Measurements from ENCODE around the gene EVA1B.

The EVA1B gene

DNA sequence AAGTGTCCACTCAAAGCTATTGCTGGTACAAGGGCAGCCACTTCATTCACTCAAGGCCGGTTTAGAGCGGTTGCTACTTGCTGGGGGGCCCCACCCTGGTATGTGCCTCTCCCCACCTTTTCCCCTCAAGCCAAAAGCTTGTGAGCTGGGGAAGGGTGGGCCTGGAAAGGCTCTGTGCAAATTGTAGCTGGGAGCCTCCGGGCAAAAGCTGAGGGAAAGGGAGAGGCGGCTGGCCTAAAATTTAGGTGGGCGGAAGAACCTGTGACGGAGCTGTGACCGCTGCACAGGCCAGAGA lies 17.6 kb downstream of the EVA1B start:
- H3K4me3 ChIP-seq (ENCODE audit: low read length) = no peak overlapping the region
- no peak for DNase-seq (ENCODE audit: low read depth)
- TF ChIP-seq, protein P1, sequence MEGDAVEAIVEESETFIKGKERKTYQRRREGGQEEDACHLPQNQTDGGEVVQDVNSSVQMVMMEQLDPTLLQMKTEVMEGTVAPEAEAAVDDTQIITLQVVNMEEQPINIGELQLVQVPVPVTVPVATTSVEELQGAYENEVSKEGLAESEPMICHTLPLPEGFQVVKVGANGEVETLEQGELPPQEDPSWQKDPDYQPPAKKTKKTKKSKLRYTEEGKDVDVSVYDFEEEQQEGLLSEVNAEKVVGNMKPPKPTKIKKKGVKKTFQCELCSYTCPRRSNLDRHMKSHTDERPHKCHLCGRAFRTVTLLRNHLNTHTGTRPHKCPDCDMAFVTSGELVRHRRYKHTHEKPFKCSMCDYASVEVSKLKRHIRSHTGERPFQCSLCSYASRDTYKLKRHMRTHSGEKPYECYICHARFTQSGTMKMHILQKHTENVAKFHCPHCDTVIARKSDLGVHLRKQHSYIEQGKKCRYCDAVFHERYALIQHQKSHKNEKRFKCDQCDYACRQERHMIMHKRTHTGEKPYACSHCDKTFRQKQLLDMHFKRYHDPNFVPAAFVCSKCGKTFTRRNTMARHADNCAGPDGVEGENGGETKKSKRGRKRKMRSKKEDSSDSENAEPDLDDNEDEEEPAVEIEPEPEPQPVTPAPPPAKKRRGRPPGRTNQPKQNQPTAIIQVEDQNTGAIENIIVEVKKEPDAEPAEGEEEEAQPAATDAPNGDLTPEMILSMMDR (conservative IDR thresholded peaks at IDR 0.05; ENCODE audit: low read depth, low read length) = no peak

DNA sequence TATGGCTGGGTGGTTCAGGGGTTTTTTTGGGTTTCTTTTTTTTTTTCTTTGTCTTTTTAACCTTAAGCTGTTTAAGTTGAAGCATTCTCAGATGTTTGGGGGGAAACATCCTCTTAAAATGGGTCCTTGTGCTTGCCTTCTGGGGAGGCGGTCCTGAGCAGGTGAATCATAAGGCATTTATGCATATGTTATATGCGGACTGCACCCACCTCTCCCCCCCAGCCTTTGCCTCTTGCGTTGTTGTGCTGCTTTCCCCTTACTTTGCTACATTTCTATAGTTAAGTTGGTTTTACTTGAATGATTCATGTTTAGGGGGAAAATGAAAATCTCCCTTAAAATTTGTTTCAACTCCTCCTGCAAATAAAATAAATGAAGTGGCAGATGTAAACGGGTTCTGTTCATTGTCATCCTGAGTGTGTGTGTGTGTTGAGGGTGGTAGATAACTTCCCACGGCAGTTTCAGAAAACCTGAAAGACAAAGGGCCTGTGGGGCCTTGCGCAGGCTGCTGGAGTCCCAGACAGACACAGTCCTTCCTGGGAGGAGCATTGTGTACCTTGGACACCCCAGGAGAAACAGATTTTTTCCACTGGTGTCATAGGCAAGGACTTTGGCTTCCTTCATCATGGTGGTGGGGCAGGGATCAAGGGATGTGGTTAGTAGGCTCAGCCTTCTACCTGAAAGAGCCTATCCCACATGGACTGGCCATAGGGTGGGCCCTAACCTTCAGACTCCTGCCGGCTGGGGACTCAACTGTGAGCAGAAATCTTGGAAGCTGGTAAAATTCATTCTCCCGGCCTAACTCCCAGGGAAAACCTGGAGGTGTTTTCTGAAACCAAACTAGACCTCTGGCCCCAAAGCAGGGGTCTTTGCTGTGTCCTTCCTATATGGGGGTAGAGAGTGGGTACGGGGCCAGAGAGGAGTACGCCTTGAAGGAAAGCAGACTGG lies 18.2 kb downstream of the EVA1B start:
- H3K4me3 ChIP-seq (ENCODE audit: low read length) = no peak overlapping the region
- no peak for DNase-seq (ENCODE audit: low read depth)
- TF ChIP-seq, protein P1 (conservative IDR thresholded peaks at IDR 0.05; ENCODE audit: low read depth, low read length) = no peak

DNA sequence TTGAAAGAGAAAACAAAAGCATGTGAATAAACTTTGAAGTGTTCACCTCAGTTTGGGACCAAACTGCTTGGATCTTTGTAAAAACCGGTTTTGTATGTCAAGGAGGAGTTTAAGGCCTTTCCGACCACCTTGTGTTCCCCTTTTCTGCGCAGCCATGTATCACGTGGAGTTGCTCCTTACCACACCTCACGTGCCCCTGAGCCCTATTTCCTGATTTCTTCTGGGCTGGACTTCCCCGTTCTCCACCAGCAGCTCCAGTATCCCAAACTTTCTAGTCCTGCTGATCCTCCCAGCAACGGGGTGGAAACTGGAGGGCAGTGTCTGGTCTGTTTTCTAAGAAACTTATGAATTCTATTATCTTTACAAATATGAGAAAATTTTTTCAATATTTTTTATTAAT lies 18.9 kb downstream of the EVA1B start:
- TF ChIP-seq, protein P1 (conservative IDR thresholded peaks at IDR 0.05; ENCODE audit: low read depth, low read length) = no peak
- H3K4me3 ChIP-seq (ENCODE audit: low read length) = no peak overlapping the region
- DNase-seq (ENCODE audit: low read depth) = no peak

DNA sequence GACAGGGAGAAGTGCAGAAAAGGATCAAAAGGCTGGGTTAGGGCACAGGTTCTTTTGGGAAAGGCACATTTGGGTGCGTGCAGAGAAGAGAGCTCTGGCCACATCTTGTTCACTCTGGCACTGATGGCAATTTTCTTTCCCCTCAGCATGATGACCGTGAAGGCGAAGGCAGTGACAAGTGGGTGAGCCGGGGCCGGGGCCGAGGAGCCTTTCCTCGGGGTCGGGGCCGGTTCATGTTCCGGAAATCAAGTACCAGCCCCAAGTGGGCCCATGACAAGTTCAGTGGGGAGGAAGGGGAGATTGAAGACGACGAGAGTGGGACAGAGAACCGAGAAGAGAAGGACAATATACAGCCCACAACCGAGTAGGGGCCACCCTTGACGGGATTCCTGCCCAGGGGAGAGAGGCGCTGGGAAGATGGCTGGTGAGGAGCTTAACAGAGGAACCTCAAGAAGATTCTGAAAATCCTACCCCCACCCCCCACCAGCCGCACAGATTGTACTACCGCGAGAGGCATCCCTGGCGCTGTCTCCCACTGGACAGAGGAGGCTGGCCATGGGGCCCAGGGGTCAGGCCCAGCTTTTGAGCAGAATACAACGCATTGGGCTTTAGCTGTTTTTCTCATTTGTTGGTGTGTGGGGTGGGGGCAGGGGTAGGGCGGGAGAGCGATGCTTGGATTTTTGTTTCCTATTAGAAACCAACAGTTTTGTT lies 19.6 kb downstream of the EVA1B start:
- H3K4me3 ChIP-seq (ENCODE audit: low read length) = no peak overlapping the region
- TF ChIP-seq, protein P1 (conservative IDR thresholded peaks at IDR 0.05; ENCODE audit: low read depth, low read length) = no peak
- DNase-seq (ENCODE audit: low read depth) = no peak

DNA sequence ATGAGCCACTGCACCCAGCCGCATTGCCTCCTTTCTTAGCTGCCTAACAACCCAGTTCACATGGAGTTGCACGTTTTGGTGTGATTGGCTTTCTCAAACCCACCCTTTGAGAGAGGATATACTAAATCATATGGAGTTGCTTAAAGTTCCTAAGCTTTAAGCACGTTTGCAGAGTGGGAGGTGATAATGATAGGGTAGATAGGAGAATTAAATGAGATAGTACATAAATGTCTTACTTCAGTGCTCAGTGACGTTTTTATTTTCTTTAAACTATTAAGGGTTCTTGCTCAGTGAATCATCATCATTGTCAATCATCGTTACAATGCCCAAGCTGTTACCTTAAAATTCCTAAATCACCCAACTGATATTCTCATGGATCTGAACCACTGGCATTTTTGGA lies 20.2 kb downstream of the EVA1B start:
- H3K4me3 ChIP-seq (ENCODE audit: low read length) = no peak overlapping the region
- DNase-seq (ENCODE audit: low read depth) = no peak
- TF ChIP-seq, protein P1 (conservative IDR thresholded peaks at IDR 0.05; ENCODE audit: low read depth, low read length) = no peak

DNA sequence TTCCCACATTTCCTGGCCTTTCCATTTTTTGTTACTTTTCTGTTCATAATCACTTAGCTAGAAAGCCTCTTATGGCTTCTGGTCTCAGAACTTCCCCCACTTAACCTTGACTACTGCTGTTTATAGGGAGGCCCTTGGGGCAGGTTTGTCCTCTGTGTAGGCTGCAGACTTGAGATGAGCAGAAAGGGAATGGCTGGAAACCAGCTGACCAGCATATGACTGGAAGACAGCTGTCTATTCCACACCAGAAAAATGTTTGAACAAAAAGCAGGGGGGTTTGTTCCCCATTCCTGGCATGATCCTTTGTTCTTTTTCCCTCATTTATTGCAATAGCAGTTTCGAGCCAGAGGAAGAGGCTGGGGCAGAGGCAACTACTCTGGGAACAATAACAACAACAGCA lies 22.2 kb downstream of the EVA1B start:
- DNase-seq (ENCODE audit: low read depth) = no peak
- TF ChIP-seq, protein P1 (conservative IDR thresholded peaks at IDR 0.05; ENCODE audit: low read depth, low read length) = no peak
- no peak overlapping the region for H3K4me3 ChIP-seq (ENCODE audit: low read length)

Data from retinal pigment epithelial cell (primary cell).